CD4-positive, CD25-positive, alpha-beta regulatory T cell (primary cell): ENCODE data around the gene SNRPA1. TPM values are rescaled to one million over a fixed set of nuclear protein-coding genes. Genes with fewer than 3 reads are reported as not detected.
A peak's percentile ranks its signal among the peaks of the same experiment; 100 is the strongest.

Experiments used
- ATAC-seq, 2 donors: fragments of 150-1000 bp; cut with Tn5 transposase; one replicate each; pipeline ENCODE4 v1.10.0; 2021; ENCODE audit warnings: low read depth in 2 of 2, moderate number of reproducible peaks in 2 of 2, moderate library complexity in 1 of 2
- DNase-seq, 3 donors: peaks; one replicate each; pipeline versions ENCODE4 v3.0.0 to v3.0.0-alpha.2; 2012 to 2022; ENCODE audit warnings: mixed read lengths in 1 of 3
- H3K27ac ChIP-seq: one replicate; pipeline ENCODE4 v1.7.0; 2013; ENCODE audit warnings: mild to moderate bottlenecking, low read length; ENCODE audit not compliant: insufficient read depth, poor library complexity, severe bottlenecking
- H3K27me3 ChIP-seq: one replicate; pipeline ENCODE4 v1.7.0; 2013; ENCODE audit warnings: low read length; ENCODE audit not compliant: control insufficient read depth, insufficient read depth
- H3K36me3 ChIP-seq: one replicate; pipeline ENCODE4 v1.7.0; 2013; ENCODE audit warnings: mild to moderate bottlenecking, low read length, moderate library complexity; ENCODE audit not compliant: control insufficient read depth, insufficient read depth
- H3K4me1 ChIP-seq: 2 replicates; pipeline ENCODE4 v1.7.0; 2013; ENCODE audit warnings: mild to moderate bottlenecking, low read length; ENCODE audit not compliant: insufficient read depth, control insufficient read depth, poor library complexity, severe bottlenecking
- H3K4me3 ChIP-seq: one replicate; pipeline ENCODE4 v1.7.0; 2013; ENCODE audit warnings: low read depth, mild to moderate bottlenecking, low read length, moderate library complexity
- H3K9me3 ChIP-seq, 2 experiments: 1 replicate in 1 of 2; 2 replicates in 1 of 2; pipeline ENCODE4 v1.7.0; 2013; ENCODE audit warnings: low read length in 2 of 2, mild to moderate bottlenecking in 1 of 2, moderate library complexity in 1 of 2; ENCODE audit not compliant: control insufficient read depth in 2 of 2
- H3K27ac Mint-ChIP-seq, 3 donors: one replicate each; pipeline ENCODE4 v1.8.0; 2020 to 2022; ENCODE audit warnings: mild to moderate bottlenecking in 3 of 3, mixed read lengths in 3 of 3, moderate library complexity in 2 of 3
- H3K27me3 Mint-ChIP-seq: one replicate; pipeline ENCODE4 v1.8.0; 2022; ENCODE audit warnings: mild to moderate bottlenecking, mixed read lengths
- H3K36me3 Mint-ChIP-seq: one replicate; pipeline ENCODE4 v1.8.0; 2020; ENCODE audit warnings: mixed read lengths
- H3K4me1 Mint-ChIP-seq, 4 donors: one replicate each; pipeline ENCODE4 v1.8.0; 2020 to 2022; ENCODE audit warnings: mixed read lengths in 4 of 4, mild to moderate bottlenecking in 1 of 4
- H3K4me3 Mint-ChIP-seq, 4 donors: one replicate each; pipeline ENCODE4 v1.8.0; 2020 to 2022; ENCODE audit warnings: mild to moderate bottlenecking in 4 of 4, mixed read lengths in 4 of 4, moderate library complexity in 3 of 4
- H3K9me3 Mint-ChIP-seq, 7 donors: one replicate each; pipeline ENCODE4 v1.8.0; 2020 to 2022; ENCODE audit warnings: mixed read lengths in 7 of 7, mild to moderate bottlenecking in 3 of 7, moderate library complexity in 2 of 7
- polyA plus RNA-seq, 4 donors: library from polyadenylated mRNA; unstranded; fragments of 300-500 nt; fragmentation: Illumina TruSeq; gene quantifications; one replicate each; pipeline ENCODE4 v1.2.3, GENCODE V29; 2021
- total RNA-seq: library from RNA; stranded (reverse); gene quantifications from one replicate; pipeline ENCODE4 v1.2.3, GENCODE V29; 2022

Gene SNRPA1
- total and polyA plus RNA-seq, 5 donors from 2014 or later, result 67.0 to 176 (median 69.9) TPM

DNA sequence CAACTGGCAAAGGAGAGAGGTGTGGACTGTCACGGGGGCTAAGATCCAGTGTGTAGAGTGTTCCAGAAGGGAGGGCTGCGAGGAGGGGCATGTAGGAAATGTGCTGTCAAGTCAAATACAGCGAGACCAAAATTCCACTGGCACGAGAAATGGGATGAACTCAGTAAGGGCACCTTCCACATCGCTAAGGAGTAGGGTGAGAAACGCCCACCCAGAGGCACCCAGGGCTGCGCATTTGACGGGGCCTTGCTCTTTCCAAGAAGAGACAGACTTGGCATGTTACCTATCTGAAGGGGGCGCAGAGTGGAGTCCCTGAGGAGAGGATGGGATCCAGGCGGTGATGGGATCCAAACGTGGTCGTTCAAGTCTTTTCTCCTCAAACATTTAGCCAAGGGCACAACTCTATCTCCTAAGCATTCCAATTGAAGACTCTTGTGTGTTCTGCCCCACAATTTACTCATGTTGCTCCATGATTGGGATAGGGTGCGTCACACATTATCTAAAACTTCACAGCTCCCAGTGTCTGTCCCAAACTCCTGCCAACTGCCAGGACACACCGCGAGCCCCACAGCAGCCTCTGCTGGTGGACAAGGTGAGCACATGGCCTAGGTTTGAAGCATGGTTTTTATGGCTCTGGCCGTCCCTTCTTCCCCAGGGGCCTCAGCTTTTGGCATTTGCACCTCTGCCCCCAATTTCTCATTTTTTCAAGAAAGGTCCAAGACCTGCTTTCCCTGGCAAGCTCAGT, 25.4 kb downstream of the SNRPA1 start:
- no peaks in the 10 kb centered on the region for H3K27me3 Mint-ChIP-seq
- H3K9me3 Mint-ChIP-seq, result no peaks in the 10 kb centered on the region
- no peak for DNase-seq
- H3K4me1 Mint-ChIP-seq, result peaks cover 0 to 6% (median 3%) of the 10 kb centered on the region in 4 donors
- no peak overlapping the region for H3K4me3 ChIP-seq
- no peak overlapping the region for H3K4me3 Mint-ChIP-seq
- H3K27me3 ChIP-seq, result no peaks in the 10 kb centered on the region
- H3K36me3 ChIP-seq, result peaks cover 44% of the 10 kb centered on the region
- peaks cover 49% of the 10 kb centered on the region for H3K36me3 Mint-ChIP-seq
- peak overlapping the region in 1 of 3 donors; percentile 48 for H3K27ac Mint-ChIP-seq
- no peaks in the 10 kb centered on the region for H3K4me1 ChIP-seq
- H3K27ac ChIP-seq, result no peak overlapping the region
- no peaks in the 10 kb centered on the region for H3K9me3 ChIP-seq
- no peak for ATAC-seq

GRCh38 chr15:101267320-101268104, 27.5 kb downstream of the SNRPA1 start:
- H3K4me1 ChIP-seq, result no peaks in the 10 kb centered on the region
- Mint-ChIP-seq H3K4me3 (no peak overlapping the region), H3K9me3 (no peaks in the 10 kb centered on the region), H3K4me1 (peaks cover 0 to 3% (median 0%) of the 10 kb centered on the region in 4 donors), H3K27ac (no peak overlapping the region), H3K27me3 (peaks cover 10% of the 10 kb centered on the region), H3K36me3 (peaks cover 28% of the 10 kb centered on the region)
- ATAC-seq (no peak), DNase-seq (no peak)
- no peaks in the 10 kb centered on the region for H3K27me3 ChIP-seq
- H3K4me3 ChIP-seq, result no peak overlapping the region
- H3K27ac ChIP-seq, result no peak overlapping the region
- H3K36me3 ChIP-seq, result peaks cover 24% of the 10 kb centered on the region
- no peaks in the 10 kb centered on the region for H3K9me3 ChIP-seq

GRCh38 chr15:101266787-101267186, 28.3 kb downstream of the SNRPA1 start:
- no peak for ATAC-seq
- H3K27ac Mint-ChIP-seq, result no peak overlapping the region
- Histone ChIP-seq H3K36me3 (peaks cover 17% of the 10 kb centered on the region), H3K27ac (no peak overlapping the region), H3K27me3 (no peaks in the 10 kb centered on the region), H3K9me3 (no peaks in the 10 kb centered on the region), H3K4me3 (no peak overlapping the region), H3K4me1 (no peaks in the 10 kb centered on the region)
- H3K36me3 Mint-ChIP-seq, result peaks cover 23% of the 10 kb centered on the region
- H3K27me3 Mint-ChIP-seq, result peaks cover 12% of the 10 kb centered on the region
- no peak overlapping the region for H3K4me3 Mint-ChIP-seq
- no peaks in the 10 kb centered on the region for H3K9me3 Mint-ChIP-seq
- no peak for DNase-seq
- peaks cover 0 to 3% (median 0%) of the 10 kb centered on the region in 4 donors for H3K4me1 Mint-ChIP-seq

GRCh38 chr15:101266034-101266433, 29.0 kb downstream of the SNRPA1 start:
- ATAC-seq (no peak), DNase-seq (no peak)
- Histone ChIP-seq H3K4me1 (no peaks in the 10 kb centered on the region), H3K4me3 (no peak overlapping the region), H3K27ac (no peak overlapping the region), H3K27me3 (no peaks in the 10 kb centered on the region), H3K9me3 (no peaks in the 10 kb centered on the region), H3K36me3 (peaks cover 10% of the 10 kb centered on the region)
- H3K27ac Mint-ChIP-seq, result no peak overlapping the region
- no peaks in the 10 kb centered on the region for H3K9me3 Mint-ChIP-seq
- H3K4me1 Mint-ChIP-seq, result no peaks in the 10 kb centered on the region
- peaks cover 17% of the 10 kb centered on the region for H3K36me3 Mint-ChIP-seq
- H3K27me3 Mint-ChIP-seq, result peaks cover 12% of the 10 kb centered on the region
- H3K4me3 Mint-ChIP-seq, result no peak overlapping the region

DNA sequence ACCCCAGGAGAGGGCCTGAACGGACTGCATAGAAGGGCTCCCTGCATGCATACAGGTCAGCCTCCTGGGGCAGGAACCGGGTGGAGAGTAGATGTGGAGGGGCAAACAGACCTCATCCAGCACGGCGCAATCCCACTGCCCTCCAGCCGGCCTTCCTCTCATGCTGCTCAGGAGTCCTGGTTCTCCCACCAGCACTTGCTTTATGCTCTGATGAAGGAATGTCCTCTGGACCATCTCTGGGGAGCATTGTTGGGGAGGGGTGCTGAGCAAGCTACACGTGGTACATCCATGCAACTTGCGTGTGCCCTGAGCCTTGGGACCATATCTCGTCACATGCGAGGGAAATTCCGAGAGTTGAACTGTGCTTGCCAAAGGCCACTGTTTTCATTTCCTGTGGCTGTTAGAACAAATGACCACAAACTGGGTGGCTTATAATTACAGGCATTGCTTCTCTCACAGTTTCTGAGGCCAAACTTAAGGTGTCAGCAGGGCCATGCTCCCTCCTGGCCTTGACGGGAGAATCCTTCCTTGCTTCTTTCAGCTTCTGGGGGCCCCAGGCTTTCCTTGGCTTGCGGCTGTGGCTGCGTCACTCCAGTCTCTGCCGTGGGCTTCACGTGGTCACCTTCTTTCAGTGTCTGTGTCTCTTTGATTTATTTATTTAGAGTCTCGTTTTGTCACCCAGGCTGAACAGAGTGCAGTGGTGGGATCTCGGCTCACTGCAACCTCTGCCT, 30.0 kb downstream of the SNRPA1 start:
- no peaks in the 10 kb centered on the region for H3K27me3 ChIP-seq
- ATAC-seq (no peak), DNase-seq (no peak)
- no peaks in the 10 kb centered on the region for H3K4me1 Mint-ChIP-seq
- H3K9me3 ChIP-seq, result no peaks in the 10 kb centered on the region
- H3K27me3 Mint-ChIP-seq, result peaks cover 17% of the 10 kb centered on the region
- H3K27ac ChIP-seq, result no peak overlapping the region
- H3K36me3 ChIP-seq, result no peaks in the 10 kb centered on the region
- H3K36me3 Mint-ChIP-seq, result peaks cover 12% of the 10 kb centered on the region
- H3K4me3 Mint-ChIP-seq, result no peak overlapping the region
- H3K4me3 ChIP-seq, result no peak overlapping the region
- no peaks in the 10 kb centered on the region for H3K4me1 ChIP-seq
- no peak overlapping the region for H3K27ac Mint-ChIP-seq
- H3K9me3 Mint-ChIP-seq, result no peaks in the 10 kb centered on the region

- peaks cover 26% of the 10 kb centered on the region for H3K27me3 Mint-ChIP-seq
- H3K36me3 Mint-ChIP-seq, result peaks cover 3% of the 10 kb centered on the region
- no peak overlapping the region for H3K4me3 ChIP-seq
- H3K4me1 ChIP-seq, result no peaks in the 10 kb centered on the region
- no peak overlapping the region for H3K27ac ChIP-seq
- H3K4me1 Mint-ChIP-seq, result no peaks in the 10 kb centered on the region
- no peaks in the 10 kb centered on the region for H3K27me3 ChIP-seq
- DNase-seq (no peak), ATAC-seq (no peak)
- no peaks in the 10 kb centered on the region for H3K9me3 Mint-ChIP-seq
- no peaks in the 10 kb centered on the region for H3K9me3 ChIP-seq
- no peak overlapping the region for H3K27ac Mint-ChIP-seq
- no peaks in the 10 kb centered on the region for H3K36me3 ChIP-seq
- no peak overlapping the region for H3K4me3 Mint-ChIP-seq
Measured at GRCh38 chr15:101264011-101264410, 31.0 kb downstream of the SNRPA1 start.

GRCh38 chr15:101262551-101262950, 32.5 kb downstream of the SNRPA1 start:
- Histone ChIP-seq H3K27me3 (peaks cover 3% of the 10 kb centered on the region), H3K36me3 (no peaks in the 10 kb centered on the region), H3K4me1 (no peaks in the 10 kb centered on the region), H3K4me3 (no peak overlapping the region), H3K27ac (no peak overlapping the region), H3K9me3 (no peaks in the 10 kb centered on the region)
- Mint-ChIP-seq H3K4me1 (peaks cover 0 to 4% (median 0%) of the 10 kb centered on the region in 4 donors), H3K4me3 (no peak overlapping the region), H3K36me3 (no peaks in the 10 kb centered on the region), H3K27ac (no peak overlapping the region), H3K27me3 (peaks cover 34% of the 10 kb centered on the region), H3K9me3 (no peaks in the 10 kb centered on the region)
- DNase-seq, result no peak
- no peak for ATAC-seq
